ENCODE results near the gene SAP30. TPM values are rescaled to one million over a fixed set of nuclear protein-coding genes. Genes with fewer than 3 reads are reported as not detected.

SAP30 gene
- total RNA-seq, 1 experiment from 2014 or later = 13.5 TPM

- H4K20me1 ChIP-seq (ENCODE audit: control insufficient read depth, insufficient read depth, insufficient read length) = no peaks in the 10 kb centered on the region
- H3K4ac ChIP-seq (ENCODE audit: low read depth, low read length) = no peak overlapping the region
- TF ChIP-seq CTCF (conservative IDR thresholded peaks at IDR 0.05) = no peak
- no peak overlapping the region for H2BK20ac ChIP-seq (ENCODE audit: low read depth, low read length, poor library complexity, severe bottlenecking)
- no peak overlapping the region for H3K27ac ChIP-seq (ENCODE audit: insufficient read length, low read depth, low read length)
- H3K14ac ChIP-seq (ENCODE audit: insufficient read depth, low read length) = no peak overlapping the region
- no peak overlapping the region for H3K27ac Mint-ChIP-seq
- no peak overlapping the region for H4K91ac ChIP-seq (ENCODE audit: insufficient read length, low read depth, low read length)
- no peaks in the 10 kb centered on the region for H3K9me3 Mint-ChIP-seq
- no peak overlapping the region for H3K9ac ChIP-seq (ENCODE audit: extremely low read depth, insufficient read length, low read length)
- DNase-seq = no peak
- H4K5ac ChIP-seq (ENCODE audit: insufficient read length, low read depth, low read length) = no peak overlapping the region
- no peaks in the 10 kb centered on the region for H3K79me2 ChIP-seq (ENCODE audit: insufficient read depth, low read length)
- H2BK120ac ChIP-seq (ENCODE audit: low read depth, low read length, poor library complexity, severe bottlenecking) = no peak overlapping the region
- no peaks in the 10 kb centered on the region for H3K9me3 ChIP-seq (ENCODE audit: control insufficient read depth, low read depth, low read length)
- no peak overlapping the region for H3K4me2 ChIP-seq (ENCODE audit: insufficient read depth, insufficient read length, low read length)
- H3K23ac ChIP-seq (ENCODE audit: insufficient read length, low read depth, low read length) = no peak overlapping the region
- H3K23me2 ChIP-seq (ENCODE audit: insufficient read length, low read depth, low read length, poor library complexity, severe bottlenecking) = no peaks in the 10 kb centered on the region
- H3K56ac ChIP-seq (ENCODE audit: insufficient read length, low read depth, low read length) = no peak overlapping the region
- H3K4me1 ChIP-seq (ENCODE audit: insufficient read depth, low read length) = no peaks in the 10 kb centered on the region
- no peak overlapping the region for H2BK12ac ChIP-seq (ENCODE audit: insufficient read length, low read depth, low read length)
- no peak overlapping the region for H3K4me3 Mint-ChIP-seq
- no peak overlapping the region for H2AK5ac ChIP-seq (ENCODE audit: insufficient read length, low read length)
- no peak overlapping the region for H2BK15ac ChIP-seq (ENCODE audit: low read depth, low read length)
- no peaks in the 10 kb centered on the region for H3K27me3 Mint-ChIP-seq (ENCODE audit: low read depth)
- WGBS (ENCODE audit: extremely low coverage, insufficient read length, low lambda C conversion rate) = no CpG with 5 or more reads among the region's 3 CpGs
- H2BK5ac ChIP-seq (ENCODE audit: insufficient read length, low read length) = no peak overlapping the region
- peaks cover 0 to 2% (median 0%) of the 10 kb centered on the region in 3 experiments; a peak in 1 of 7 replicates for H3K36me3 Mint-ChIP-seq (ENCODE audit: insufficient read depth in 1 of 3, low read depth in 3 of 3)
- H4K8ac ChIP-seq (replicated peaks; ENCODE audit: insufficient read length, low read depth, low read length) = no peak overlapping the region
- no peak overlapping the region for H2AFZ ChIP-seq (ENCODE audit: low read length)
- H3K27me3 ChIP-seq (ENCODE audit: insufficient read depth, low read length) = no peaks in the 10 kb centered on the region
- peaks cover 6 to 9% of the 10 kb centered on the region in 2 experiments; a peak in 2 of 4 replicates for H3K4me1 Mint-ChIP-seq
- H3K18ac ChIP-seq (ENCODE audit: insufficient read length, low read depth, low read length) = no peak overlapping the region
- no peak overlapping the region for H3T11ph ChIP-seq (ENCODE audit: low read length)
- H3K79me1 ChIP-seq (ENCODE audit: insufficient read depth, low read depth, low read length, poor library complexity, severe bottlenecking) = no peaks in the 10 kb centered on the region
Observed at GRCh38 chr4:173362666-173363065, 8.1 kb upstream of the SAP30 start.
